ENCODE data around the gene PHAF1. TPM values are rescaled to one million over a fixed set of nuclear protein-coding genes. Genes with fewer than 3 reads are reported as not detected.

The PHAF1 gene
- total RNA-seq, 1 experiment from 2014 or later: 19.2 TPM

- Histone ChIP-seq H3K9ac (ENCODE audit: low read length) (no peak overlapping the region), H3K36me3 (ENCODE audit: control insufficient read depth in 1 of 2, insufficient read depth in 2 of 2, low read length in 2 of 2) (no peaks in the 10 kb centered on the region), H3K4me2 (ENCODE audit: low read length) (no peak overlapping the region), H3K4me1 (ENCODE audit: control insufficient read depth in 1 of 2, insufficient read depth in 2 of 2, low read length in 2 of 2) (peaks cover 6 to 35% of the 10 kb centered on the region in 2 experiments), H3K27me3 (ENCODE audit: insufficient read depth, low read length) (no peaks in the 10 kb centered on the region), H3K79me2 (ENCODE audit: insufficient read depth, low read length) (no peaks in the 10 kb centered on the region; the same call in 1 of the 2 replicates), H2AFZ (ENCODE audit: low read depth, low read length, poor library complexity, severe bottlenecking) (no peak overlapping the region), H3K9me3 (ENCODE audit: control insufficient read depth in 1 of 2, insufficient read depth in 1 of 2, low read depth in 1 of 2, low read length in 2 of 2) (no peaks in the 10 kb centered on the region), H3K9me2 (ENCODE audit: insufficient read depth) (no peaks in the 10 kb centered on the region), H3K4me3 (replicated peaks in 1 of 2; ENCODE audit: low read depth in 1 of 2, low read length in 2 of 2) (no peak overlapping the region), H3K27ac (ENCODE audit: low read depth, low read length) (no peak overlapping the region), H4K20me1 (ENCODE audit: insufficient read depth) (no peaks in the 10 kb centered on the region)
- intact Hi-C loops (cut with micrococcal nuclease): loop anchor here (5.0 kb wide), 1 partner anchor 204 kb away; no protein-coding TSS in a partner anchor
- BruUV-seq (replicated peaks): no TSS peak
- POLR2A ChIA-PET: no interaction called here
- no peak for DNase-seq (ENCODE audit: low read depth, low spot score)
- ATAC-seq: no peak
- CTCF ChIA-PET: interaction anchor here (1.2 to 5.8 kb wide), 10 partner anchors 13 to 261 kb away, joined by 3 to 79 read pairs (median 8); partner anchors contain the start of genes CES3 and NOL3
- TF ChIP-seq ZNF274 (IDR thresholded peaks at IDR 0.05; ENCODE audit: low read depth, low read length) (no peak), CTCF (IDR thresholded peaks at IDR 0.05 in 2 of 3, conservative IDR thresholded peaks at IDR 0.05 in 1 of 3; ENCODE audit: borderline replicate concordance in 1 of 3, insufficient read depth in 1 of 3, low read depth in 2 of 3, low read length in 2 of 3) (no peak), ZFX (IDR thresholded peaks at IDR 0.05) (no peak), REST (IDR thresholded peaks at IDR 0.05; ENCODE audit: low read depth) (no peak), JUND (IDR thresholded peaks at IDR 0.05) (no peak), CBX3 (IDR thresholded peaks at IDR 0.05; ENCODE audit: low read depth) (no peak), POLR2AphosphoS5 (IDR thresholded peaks at IDR 0.05; ENCODE audit: low read depth, low read length) (no peak)
- RAD21 ChIA-PET (ENCODE audit: low non-redundant PET in 1 of 2, low total read pairs in 2 of 2, uncharacterized antibody in 2 of 2, unreplicated experiment in 2 of 2): interaction anchor here (0.6 to 1.5 kb wide), 4 partner anchors 68 to 143 kb away, joined by 4 to 19 read pairs (median 8); no protein-coding TSS in a partner anchor
Measured at GRCh38 chr16:67156143-67156844, 46.6 kb downstream of the PHAF1 start.
